Measurements from ENCODE around the gene UVRAG. TPM values are rescaled to one million over a fixed set of nuclear protein-coding genes. Genes with fewer than 3 reads are reported as not detected.

UVRAG gene
- 49.0 and 52.2 TPM in 2 replicates for total RNA-seq

DNA sequence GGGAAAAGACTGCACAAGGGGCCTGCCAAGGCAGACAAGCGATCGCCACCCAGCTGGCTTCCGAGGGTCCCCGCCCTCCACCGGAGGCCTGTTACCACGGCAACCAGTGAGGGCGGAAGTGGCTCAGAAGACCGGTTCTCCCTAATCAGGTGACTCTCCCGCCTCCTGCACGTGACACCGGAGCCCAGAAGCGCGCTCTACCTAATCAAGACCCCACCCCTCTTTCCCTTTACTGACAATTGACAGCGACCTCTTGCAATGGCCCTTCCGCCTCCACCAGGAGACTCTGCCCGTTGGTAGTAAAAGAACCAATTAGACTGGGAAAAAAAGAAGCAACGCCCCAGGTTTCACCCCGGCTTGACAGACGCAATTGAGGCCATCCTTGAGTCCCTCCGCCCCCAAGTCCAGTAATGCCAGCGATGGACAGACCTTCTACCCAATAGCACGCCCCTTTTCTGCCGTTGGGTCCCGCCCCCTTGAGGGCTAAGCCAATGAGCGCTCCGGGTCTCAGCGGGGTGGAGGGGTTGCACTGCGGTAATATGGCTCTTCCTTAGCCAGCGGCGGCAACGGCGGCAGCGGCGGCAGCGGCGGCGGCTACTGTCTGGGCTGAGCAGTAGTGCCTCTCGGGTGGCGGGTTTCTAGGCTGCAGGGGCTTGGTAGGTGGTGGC, at the start of gene UVRAG:
UVRAG (plus strand) TSS at position 534 of the 668 bp plus-strand sequence. CDS start 198 bp downstream, outside the sequence.
- peak; percentile 99 to 100 for DNase-seq (ENCODE audit: low read depth in 2 of 2)

DNA sequence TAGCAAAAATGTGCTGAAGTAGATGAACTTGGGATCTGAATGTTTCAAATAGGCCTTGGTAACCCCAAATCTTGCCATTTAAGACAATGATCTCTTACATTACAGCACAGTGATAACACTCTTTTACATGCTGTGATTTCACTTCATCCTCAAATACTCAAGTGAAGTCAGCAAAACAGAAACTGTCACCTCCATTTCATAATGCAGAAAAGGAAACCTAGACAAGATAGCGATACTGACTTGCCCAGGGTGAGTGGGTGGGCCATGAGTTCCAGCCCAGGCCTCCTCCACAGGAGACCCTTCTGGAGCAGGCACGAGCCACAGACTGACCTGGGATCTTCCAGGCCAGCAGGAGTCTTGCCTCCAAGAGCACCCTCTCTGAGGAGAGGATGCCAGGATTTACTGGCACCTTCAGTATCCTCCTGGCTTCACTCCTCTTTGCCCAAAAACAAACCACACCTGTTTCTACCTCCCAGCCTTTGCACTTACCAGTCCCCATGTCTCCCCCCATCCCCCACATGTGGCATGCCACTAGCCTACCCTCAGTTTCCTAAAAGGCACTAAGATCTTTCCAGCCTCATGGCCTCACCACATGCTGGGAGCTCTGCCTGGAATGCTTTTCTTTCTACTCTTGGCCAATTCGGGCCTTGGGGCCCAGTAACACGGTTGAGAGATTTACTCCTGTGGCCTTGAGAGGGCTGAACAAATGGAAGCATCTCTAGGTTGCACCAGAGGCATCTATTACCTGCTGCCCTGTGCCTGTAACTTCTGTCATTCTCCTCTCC, 48.4 kb upstream of the UVRAG start:
- DNase-seq (ENCODE audit: low read depth in 2 of 2), result no peak

DNA sequence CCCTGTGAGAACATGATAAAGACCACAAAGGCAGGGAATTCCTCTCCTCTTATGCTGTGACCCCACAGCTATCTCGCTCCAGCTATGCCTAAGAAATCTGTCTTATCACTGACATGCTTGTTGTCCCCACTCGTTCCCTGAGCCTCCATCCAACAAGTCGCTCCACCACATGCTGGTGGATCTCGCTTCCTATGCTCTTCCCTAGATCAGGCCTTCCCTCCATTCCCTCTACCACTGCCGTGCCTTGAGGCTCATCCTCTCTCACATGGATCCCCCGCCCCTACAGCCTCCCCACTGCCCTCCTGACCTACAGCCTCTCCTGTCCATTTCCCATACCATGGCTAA, 47.8 kb upstream of the UVRAG start:
- DNase-seq (ENCODE audit: low read depth in 2 of 2), result no peak

DNA sequence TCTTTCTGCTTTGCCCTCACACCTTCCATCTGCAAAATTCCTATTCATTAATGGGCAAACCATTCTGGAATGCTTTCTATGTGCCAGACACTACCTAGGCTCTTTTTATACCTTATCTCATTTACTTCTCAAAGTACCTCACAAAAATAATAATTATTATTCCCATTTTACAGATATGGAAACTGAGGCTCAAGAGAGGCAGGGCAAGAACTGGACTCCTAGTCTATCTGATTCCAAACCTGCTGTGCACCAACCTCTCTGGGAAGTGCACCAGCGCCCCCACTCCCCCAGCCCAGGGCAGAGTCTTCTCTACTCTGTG, 47.3 kb upstream of the UVRAG start:
- no peak for DNase-seq (ENCODE audit: low read depth in 2 of 2)

DNA sequence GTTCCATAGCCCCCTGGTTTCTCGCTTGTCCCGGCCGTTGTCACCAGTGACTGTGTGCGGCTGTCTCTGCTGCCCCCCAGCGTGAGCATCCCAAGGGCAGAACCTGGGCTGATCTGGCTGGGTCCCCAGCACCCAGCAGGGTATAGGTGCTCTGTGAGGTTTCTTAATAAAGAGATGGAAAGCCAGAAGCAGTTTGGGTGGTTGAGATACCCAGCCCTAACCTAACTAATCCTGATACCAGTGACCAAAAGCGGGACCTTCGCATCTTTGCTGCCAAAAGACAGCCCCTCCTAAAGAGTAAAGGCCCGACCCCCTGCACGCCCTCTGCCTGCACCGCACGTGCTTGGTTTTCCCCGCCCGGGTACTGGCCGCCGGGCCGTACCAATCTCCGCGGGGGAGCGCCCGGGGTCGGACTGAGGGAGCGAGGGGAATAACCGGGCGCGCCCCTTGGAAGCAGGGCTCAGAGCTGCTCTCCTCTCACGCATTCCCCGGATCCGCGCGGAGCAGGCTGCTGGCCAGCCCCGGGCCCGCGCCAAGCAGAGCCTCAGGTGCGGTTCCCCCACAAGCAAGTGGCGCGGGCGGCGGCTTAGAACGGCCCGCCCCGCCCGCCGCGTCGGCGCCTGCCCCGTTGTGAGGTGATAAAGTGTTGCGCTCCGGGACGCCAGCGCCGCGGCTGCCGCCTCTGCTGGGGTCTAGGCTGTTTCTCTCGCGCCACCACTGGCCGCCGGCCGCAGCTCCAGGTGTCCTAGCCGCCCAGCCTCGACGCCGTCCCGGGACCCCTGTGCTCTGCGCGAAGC, 46.7 kb upstream of the UVRAG start, which contains the start of gene DGAT2:
DGAT2 (plus strand) TSS at position 667 of the 797 bp plus-strand sequence. CDS start 214 bp downstream, outside the sequence.
- peak; percentile 48 to 83 for DNase-seq (ENCODE audit: low read depth in 2 of 2)

DNA sequence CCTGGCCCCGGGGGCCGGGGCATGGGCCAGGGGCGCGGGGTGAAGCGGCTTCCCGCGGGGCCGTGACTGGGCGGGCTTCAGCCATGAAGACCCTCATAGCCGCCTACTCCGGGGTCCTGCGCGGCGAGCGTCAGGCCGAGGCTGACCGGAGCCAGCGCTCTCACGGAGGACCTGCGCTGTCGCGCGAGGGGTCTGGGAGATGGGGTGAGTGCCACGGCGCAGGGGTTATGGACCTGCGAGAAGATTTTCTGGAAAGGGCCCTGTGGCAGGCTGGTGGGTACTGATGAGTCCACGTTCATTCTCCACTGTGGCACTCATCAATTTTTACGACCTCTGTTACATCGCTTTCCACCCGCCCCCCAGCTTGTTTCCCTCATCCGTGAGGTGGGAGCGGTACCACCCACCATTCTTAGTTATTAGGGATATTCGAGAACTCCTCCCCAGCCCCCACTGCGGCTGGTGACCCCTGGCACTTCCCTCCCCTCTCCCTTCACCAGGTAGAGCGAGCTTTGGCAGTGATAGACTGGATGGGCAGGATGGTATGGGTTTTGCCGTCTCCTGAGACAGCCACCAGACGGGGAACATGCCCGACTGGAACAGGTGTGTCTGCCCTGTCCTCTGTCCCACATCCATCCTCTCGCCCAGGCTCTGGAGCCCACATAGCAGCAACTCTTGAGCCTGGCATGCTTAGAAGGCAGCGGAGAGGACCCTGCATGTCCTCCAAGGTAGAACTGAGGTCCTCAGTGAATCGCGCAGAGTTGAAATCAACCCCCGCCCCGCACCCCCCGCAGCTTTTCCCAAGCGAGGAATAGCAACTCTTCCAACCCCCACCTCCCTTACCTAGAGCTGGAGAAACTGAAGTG, 45.9 kb upstream of the UVRAG start:
- no peak for DNase-seq (ENCODE audit: low read depth in 2 of 2)

DNA sequence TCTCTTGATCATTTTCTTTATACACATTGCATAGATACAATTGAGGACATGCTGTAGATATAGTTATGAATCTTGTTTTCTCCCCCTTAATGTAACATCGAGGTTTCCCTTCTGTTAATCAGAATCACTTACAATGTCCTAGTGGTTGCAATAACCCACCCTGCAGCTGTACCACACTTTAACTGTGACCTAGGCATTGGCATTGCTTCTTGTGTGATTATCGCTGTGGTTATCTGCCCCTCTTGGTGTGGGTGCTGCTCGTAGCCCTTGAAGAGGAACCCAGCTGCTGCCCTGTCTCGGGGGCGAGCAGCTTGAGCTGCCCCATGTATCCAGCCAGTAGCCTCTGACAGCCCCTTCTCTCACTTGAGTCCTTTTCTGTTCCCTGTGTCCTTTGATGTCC, 44.9 kb upstream of the UVRAG start:
- DNase-seq (ENCODE audit: low read depth in 2 of 2), result no peak

DNA sequence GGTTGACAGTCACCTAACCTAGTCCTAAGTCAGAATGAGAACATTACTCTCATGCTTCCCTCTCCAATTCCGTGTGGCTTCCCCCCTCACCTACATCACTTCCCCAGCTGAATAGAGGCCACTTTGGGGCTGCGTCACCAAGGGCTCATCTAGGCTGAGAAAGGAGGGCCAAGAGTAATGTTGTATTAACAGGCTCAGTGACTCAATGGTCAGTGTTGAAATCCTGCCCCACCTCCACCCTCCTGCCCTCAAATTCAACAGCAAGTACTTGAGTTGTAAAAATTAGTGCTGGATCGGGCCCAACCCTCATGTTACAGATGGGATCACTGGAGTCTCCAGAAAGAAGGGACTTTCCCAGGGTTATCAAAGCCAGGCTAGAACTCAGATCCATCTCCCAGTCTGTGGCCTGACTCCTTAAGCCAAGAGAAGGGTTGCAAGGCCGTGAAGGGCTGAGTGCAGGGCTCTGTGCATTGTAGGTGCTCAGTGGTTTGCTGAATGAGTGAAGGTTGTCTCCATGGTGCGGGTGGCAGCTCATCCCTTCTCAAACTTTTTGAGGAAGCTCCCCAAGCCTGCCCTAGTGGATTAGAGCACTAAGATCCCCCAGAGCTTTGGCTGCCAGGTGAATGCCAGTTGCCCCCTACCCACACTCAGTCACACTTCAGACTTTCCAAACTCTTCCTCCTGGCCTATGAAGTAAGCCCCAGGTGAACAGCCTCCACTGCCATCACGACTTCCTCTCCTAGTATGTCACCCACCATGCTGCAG, 43.2 kb upstream of the UVRAG start:
- DNase-seq (ENCODE audit: low read depth in 2 of 2), result no peak

DNA sequence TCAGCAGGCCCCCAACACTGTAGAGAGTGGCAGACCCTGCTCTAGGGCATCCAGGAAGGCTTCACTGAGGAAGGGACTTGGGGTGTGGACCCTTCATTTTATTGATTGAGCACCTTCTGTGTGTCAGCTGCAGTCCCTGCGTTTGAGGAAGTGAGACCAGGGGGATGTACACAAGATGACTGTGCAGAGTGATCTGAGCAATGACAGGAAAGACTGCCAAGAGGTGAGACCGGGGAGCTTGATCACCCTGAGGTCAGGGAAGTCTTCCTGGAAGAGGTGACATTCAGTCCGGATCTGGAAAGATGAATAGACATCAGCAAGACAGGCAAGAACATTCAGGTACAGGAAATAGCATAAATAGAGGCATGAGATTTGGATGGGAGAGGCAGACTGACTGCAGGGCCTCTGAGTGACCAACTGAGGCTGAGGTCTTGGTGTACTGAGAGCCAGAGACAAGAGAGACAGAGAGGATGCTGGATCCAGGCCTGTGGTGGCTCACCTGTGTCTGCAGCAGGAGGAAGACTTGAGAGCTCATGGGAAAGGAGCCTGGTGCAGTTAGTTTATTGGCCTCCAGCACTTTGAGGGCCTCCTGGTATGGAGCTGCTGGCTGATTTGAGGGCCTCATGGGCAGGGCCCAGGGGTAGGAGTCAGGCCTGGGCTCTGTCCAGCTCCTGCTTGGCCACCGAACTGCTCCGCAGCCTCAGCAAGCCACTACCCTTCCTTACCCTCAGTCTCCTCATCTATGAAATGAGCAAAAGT, 41.2 kb upstream of the UVRAG start:
- DNase-seq (ENCODE audit: low read depth in 2 of 2), result no peak

DNA sequence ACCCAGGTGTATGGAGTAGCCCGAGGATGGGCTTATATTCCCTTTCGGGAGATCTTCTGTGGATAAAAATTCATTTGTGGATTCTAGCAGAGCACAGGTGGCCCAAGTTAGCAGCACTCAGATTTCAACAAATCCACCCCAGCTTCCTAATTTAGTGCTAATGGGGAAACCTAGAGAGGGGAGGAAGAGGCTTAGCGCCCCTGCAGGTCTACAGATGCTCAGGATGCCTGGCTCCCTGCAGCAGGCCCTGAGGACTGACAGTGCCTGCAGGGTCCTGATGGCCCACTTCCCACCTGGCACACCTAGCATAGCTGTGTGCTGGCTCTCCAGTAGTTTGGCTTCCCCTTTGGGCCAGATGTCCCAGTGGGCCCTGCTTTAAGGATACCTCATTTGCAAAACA, 40.0 kb upstream of the UVRAG start:
- DNase-seq (ENCODE audit: low read depth in 2 of 2), result no peak

DNA sequence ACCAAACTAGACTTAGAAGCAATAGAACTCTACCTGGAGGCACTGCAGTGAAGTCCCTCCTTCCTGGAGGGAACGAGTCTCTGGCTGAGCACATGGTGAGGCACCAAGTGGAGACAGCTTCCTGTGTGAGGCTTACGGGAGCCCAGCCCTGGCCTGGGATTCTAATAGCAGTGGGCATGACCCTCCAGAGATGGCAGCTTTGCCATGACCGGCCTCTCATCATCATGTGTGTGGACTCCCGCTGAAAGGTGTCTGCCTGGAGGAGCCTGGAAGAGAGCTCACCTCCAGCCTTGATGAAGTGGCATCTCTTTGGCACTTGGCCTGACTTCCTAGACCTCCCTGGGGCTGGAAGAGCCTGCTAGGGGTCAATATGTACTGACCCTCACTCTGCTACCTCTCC, 38.5 kb upstream of the UVRAG start:
- DNase-seq (ENCODE audit: low read depth in 2 of 2), result no peak

DNA sequence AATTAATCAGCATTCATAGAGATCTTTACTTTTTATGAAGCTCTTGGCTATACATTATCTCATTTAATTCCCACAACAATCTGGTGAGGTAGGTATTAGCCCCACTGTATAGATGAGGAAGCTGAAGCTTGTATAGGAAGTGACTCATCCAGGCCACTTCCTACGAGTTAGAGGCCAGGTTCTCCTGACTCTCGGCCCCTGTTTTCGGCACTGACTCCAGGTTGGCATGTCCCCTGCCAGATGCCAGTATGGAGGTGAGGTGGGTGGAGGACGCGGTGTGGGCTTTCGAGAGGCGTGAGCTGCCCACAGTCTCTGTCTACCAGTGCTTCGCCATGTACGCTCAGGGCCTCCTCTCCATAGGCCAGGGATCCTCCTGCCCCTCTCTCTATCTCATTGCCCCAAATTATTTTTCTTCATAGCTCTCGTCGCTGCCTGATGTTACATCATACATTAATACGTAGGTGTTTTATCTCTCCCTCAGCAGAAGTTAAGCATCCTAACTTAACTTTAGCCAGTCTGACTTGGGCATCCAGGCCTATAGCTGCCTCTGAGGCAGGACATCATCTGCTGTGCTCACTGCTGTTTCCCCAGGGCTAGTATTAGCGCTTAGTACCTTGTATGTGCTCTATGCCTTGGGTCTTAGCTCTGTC, 37.4 kb upstream of the UVRAG start:
- DNase-seq (ENCODE audit: low read depth in 2 of 2), result peak; percentile 4 to 37

DNA sequence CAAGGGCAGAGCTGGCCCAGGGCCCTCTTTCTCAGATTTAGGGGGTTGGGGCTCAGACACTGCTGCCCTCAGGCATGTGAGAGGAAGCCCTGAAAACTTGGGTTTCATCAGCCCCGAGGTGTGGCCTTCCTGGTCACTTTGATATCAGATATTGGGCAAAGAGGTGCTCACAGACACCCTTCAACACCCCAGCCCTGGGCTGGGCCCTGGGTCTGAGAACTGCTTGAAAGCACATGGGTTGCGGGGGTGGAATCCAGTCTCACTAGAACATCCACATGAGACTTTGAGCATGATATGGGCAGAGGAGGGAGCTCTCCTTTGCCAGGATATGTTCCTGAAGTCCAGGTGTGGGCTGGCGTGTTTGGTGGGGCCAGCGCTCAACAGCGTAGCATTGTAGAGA, 36.0 kb upstream of the UVRAG start:
- DNase-seq (ENCODE audit: low read depth in 2 of 2), result no peak

DNA sequence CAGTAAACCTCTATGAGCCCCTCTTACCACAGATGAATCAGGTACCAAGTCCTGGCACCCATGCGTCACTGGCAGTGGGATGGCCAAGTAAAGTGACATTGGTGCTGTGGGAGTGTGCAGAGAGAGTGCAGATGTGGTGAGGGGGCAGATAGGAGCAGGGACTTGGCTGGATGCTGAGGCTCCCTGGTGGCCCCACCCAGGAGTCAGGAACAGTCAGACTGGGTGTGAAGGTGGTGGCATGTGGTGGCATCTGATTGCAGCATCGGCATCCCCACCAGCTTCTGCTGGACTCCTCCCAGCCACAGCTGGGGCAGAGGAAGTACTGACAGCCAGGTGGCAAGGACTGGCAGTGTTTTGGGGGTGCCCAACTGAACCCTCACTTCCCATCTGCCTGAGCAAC, 35.0 kb upstream of the UVRAG start:
- DNase-seq (ENCODE audit: low read depth in 2 of 2), result no peak

DNA sequence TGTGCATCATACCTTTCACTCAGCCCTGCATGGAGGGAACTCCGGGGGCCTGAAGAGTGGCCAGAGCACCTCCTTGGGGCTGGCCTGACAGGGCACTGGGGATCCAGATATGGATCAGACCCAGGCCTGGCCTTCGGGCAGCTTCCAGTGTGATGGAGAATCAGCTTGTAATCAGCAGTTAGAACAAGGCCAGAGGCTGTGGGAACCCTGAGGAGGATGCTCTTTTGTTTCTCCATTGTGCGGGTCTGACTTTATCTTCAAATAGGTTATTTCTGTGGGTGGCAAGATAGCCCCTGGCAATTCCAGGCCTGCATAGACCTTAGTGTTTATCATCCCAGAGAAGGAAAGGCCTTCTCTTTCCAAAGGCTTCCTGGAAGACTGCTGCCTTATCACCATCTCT, 34.1 kb upstream of the UVRAG start:
- no peak for DNase-seq (ENCODE audit: low read depth in 2 of 2)

DNA sequence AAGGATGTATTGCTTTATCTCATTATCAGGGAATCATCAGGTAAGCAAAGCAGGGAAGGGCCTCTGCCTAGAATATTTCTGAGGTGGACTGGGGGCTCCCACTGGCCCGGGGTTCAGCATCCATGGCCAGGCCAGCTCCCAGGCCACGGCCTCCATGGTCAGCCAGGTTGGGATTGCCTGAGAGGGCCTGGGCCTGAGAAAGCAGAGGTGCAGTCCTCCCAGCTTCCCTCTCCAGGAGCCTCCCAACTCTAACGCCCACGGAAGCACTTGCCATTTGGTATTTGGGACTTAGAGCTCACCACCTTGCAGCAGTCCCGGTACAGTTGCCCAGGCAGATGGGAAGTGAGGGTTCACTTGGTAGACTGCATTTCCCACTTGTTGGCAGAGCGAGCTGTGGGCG, 33.7 kb upstream of the UVRAG start:
- no peak for DNase-seq (ENCODE audit: low read depth in 2 of 2)

DNA sequence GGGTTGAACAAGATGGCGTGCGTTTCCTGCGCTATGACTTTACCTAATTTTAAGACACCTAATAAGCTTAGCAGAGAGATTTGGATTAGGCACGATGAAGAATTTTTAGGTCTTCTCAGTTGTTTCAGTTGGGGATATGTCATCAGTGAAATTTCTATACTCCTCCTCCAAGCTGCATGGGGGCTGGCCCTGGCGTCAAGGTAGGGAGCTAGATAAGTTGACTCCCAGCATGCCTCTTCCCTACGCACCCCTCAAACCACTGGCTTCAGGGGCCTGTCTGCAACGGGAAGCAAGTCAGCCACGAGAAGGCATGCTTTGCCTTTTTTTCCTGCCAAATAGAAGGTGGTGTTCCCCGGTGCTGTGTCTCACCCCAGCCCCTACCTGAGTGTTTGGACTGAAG, 33.2 kb upstream of the UVRAG start:
- DNase-seq (ENCODE audit: low read depth in 2 of 2), result no peak

DNA sequence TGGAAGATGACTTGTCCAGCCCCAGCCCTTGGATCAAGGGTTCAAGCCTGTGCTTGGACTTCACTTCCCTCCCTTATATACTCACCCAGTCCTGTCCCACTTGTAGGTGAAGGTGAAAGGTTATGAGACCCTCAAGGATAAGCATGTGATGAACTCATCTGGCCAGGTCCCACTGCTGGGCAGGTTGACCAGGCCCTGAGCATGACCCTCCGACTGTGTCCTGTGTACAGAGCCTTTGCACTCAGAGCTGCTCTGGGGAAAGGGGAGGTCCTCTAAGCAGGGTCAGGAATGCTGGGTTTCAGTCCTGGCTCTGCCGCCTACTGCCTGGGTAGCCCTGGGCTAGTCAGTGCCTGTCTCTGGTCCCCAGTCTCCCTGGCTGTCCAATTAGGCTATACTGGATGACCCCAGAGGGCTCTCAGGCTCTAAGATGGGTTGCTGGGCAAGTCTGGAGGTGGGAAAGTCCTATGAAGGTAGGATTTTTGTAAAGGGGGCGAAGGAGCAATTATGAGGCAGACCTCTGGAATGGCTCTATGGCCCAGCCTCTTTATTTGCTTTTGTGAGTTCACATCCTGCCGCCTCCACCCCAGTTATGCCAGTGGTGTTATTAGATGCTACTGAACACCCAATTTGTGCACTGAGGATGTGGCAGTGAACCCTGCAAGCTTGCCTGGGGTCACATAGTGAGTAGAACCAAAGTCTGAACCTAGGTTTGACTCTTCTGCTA, 32.3 kb upstream of the UVRAG start:
- no peak for DNase-seq (ENCODE audit: low read depth in 2 of 2)

Measured in dermis microvascular lymphatic vessel endothelial cell (primary cell).